HG02885 (cell line): ENCODE measurements around the gene OBSCN.

ENCODE experiments used
- ATAC-seq: cut with Tn5 transposase; IDR thresholded peaks from one replicate; pipeline ENCODE4 v1.9.1; 2021; ENCODE audit warnings: mild to moderate bottlenecking; ENCODE audit not compliant: unreplicated experiment, poor library complexity

The OBSCN gene

GRCh38 chr1:228171221-228171891 is 36.5 kb upstream of the OBSCN start:
- no peak for ATAC-seq

- ATAC-seq: no peak
Observed at GRCh38 chr1:228172591-228173527, 35.0 kb upstream of the OBSCN start.

GRCh38 chr1:228173528-228174481 is 34.0 kb upstream of the OBSCN start:
- ATAC-seq: peak; percentile 45

GRCh38 chr1:228174482-228175315 is 33.1 kb upstream of the OBSCN start:
- ATAC-seq: peak; percentile 51

GRCh38 chr1:228175316-228176023 is 32.4 kb upstream of the OBSCN start:
- no peak for ATAC-seq

GRCh38 chr1:228176024-228176395 is 31.8 kb upstream of the OBSCN start:
- ATAC-seq: no peak

- ATAC-seq: no peak
Observed at GRCh38 chr1:228176461-228177182, 31.2 kb upstream of the OBSCN start.

- ATAC-seq: no peak
Observed at GRCh38 chr1:228177183-228177475, 30.7 kb upstream of the OBSCN start.

GRCh38 chr1:228177721-228178710 is 29.8 kb upstream of the OBSCN start:
- no peak for ATAC-seq

- ATAC-seq: no peak
Observed at GRCh38 chr1:228178737-228179684, 28.8 kb upstream of the OBSCN start.

GRCh38 chr1:228180271-228180958 is 27.4 kb upstream of the OBSCN start:
- ATAC-seq: no peak

GRCh38 chr1:228180959-228181644 is 26.7 kb upstream of the OBSCN start:
- ATAC-seq: no peak

GRCh38 chr1:228181645-228182034 is 26.2 kb upstream of the OBSCN start:
- no peak for ATAC-seq

GRCh38 chr1:228182296-228183030 is 25.4 kb upstream of the OBSCN start:
- no peak for ATAC-seq

- ATAC-seq: no peak
Observed at GRCh38 chr1:228184152-228184551, 23.7 kb upstream of the OBSCN start.
